Keratinocyte (primary cell): Measurements from ENCODE around the gene RORB. TPM values are rescaled to one million over a fixed set of nuclear protein-coding genes. Genes with fewer than 3 reads are reported as not detected.

ENCODE experiments used
- DNase-seq: peaks from one replicate; pipeline ENCODE4 v3.0.0-alpha.2; 2011; ENCODE audit warnings: low read depth, missing footprints, low spot score
- FAIRE-seq: peaks from 2 replicates; lab custom pipeline; 2011; peaks lifted over from hg19 to GRCh38; lab: Jason Lieb, UNC
- H2AFZ ChIP-seq: 2 replicates; pipeline ENCODE4 v1.6.0; 2012; ENCODE audit warnings: low read length, control low read depth, inconsistent platforms; ENCODE audit not compliant: control insufficient read depth
- H3K27ac ChIP-seq: 2 replicates; pipeline ENCODE4 v1.5.1; 2011; ENCODE audit warnings: low read length; ENCODE audit not compliant: control insufficient read depth, insufficient read depth
- H3K27me3 ChIP-seq: 3 replicates; pipeline ENCODE4 v1.6.0; 2011; ENCODE audit warnings: low read length; ENCODE audit not compliant: control insufficient read depth, insufficient read depth; ENCODE audit errors: extremely low read depth
- H3K36me3 ChIP-seq, 2 experiments: 2 replicates in 1 of 2; 3 replicates in 1 of 2; pipeline ENCODE4 v1.5.1; 2011; ENCODE audit warnings: low read length in 2 of 2, mild to moderate bottlenecking in 1 of 2; ENCODE audit not compliant: control insufficient read depth in 2 of 2, insufficient read depth in 2 of 2; ENCODE audit errors: extremely low read depth in 1 of 2
- H3K4me1 ChIP-seq: 3 replicates; pipeline ENCODE4 v1.5.1; 2011; ENCODE audit warnings: low read length; ENCODE audit not compliant: control insufficient read depth, insufficient read depth; ENCODE audit errors: extremely low read depth
- H3K4me2 ChIP-seq: 3 replicates; pipeline ENCODE4 v1.6.0; 2011; ENCODE audit warnings: low read depth, low read length; ENCODE audit not compliant: control insufficient read depth, insufficient read depth; ENCODE audit errors: extremely low read depth
- H3K4me3 ChIP-seq, 3 experiments: fragments of 200-600 bp in 1 of 3; sonication (generic) in 1 of 3; 2 replicates in 2 of 3; 3 replicates in 1 of 3; pipeline ENCODE4 v1.5.1; 2011 to 2016; ENCODE audit warnings: low read length in 3 of 3, mild to moderate bottlenecking in 3 of 3, control low read depth in 2 of 3, inconsistent platforms in 1 of 3, low read depth in 1 of 3, mixed read lengths in 1 of 3, mixed run types in 1 of 3, moderate library complexity in 1 of 3; ENCODE audit not compliant: control insufficient read depth in 2 of 3, insufficient read depth in 2 of 3; ENCODE audit errors: extremely low read depth in 1 of 3
- H3K79me2 ChIP-seq: 2 replicates; pipeline ENCODE4 v1.6.0; 2012; ENCODE audit warnings: low read length; ENCODE audit not compliant: control insufficient read depth, insufficient read depth
- H3K9ac ChIP-seq: 3 replicates; pipeline ENCODE4 v1.6.0; 2011; ENCODE audit warnings: low read length; ENCODE audit not compliant: control insufficient read depth, insufficient read depth; ENCODE audit errors: extremely low read depth
- H3K9me1 ChIP-seq: 3 replicates; pipeline ENCODE4 v1.6.0; 2011; ENCODE audit warnings: low read length; ENCODE audit not compliant: control insufficient read depth, insufficient read depth; ENCODE audit errors: extremely low read depth
- H3K9me3 ChIP-seq: 2 replicates; pipeline ENCODE4 v1.5.1; 2012; ENCODE audit warnings: low read depth, low read length; ENCODE audit not compliant: control insufficient read depth
- H4K20me1 ChIP-seq: 3 replicates; pipeline ENCODE4 v1.6.0; 2011; ENCODE audit warnings: low read length; ENCODE audit not compliant: control insufficient read depth, insufficient read depth; ENCODE audit errors: extremely low read depth
- EZH2 ChIP-seq: IDR thresholded peaks from one replicate; pipeline ENCODE4 v1.6.1; 2012; ENCODE audit warnings: inconsistent platforms, mild to moderate bottlenecking, low read length, moderate library complexity
- dilution Hi-C: fragments of 300-500 bp; cut with MboI; formaldehyde crosslinking; loops from one replicate; pipeline ENCODE4 v1.7.0; 2020; ENCODE audit warnings: low sequenced_read_pairs; ENCODE audit not compliant: extremely low pct_ligation_motif_present
- polyA plus RNA-seq, 5 experiments: library from polyadenylated mRNA; depleted of rRNA in 3 of 5; stranded (reverse) in 3 of 5; stranded (forward) in 1 of 5; unstranded in 1 of 5; fragments of >200 nt; gene quantifications; 1 replicate in 1 of 5; 2 replicates in 3 of 5; 3 replicates in 1 of 5; pipeline versions ENCODE4 v1.2.1 to v1.2.3, GENCODE V29; 2011 to 2012; ENCODE audit warnings: missing spikeins in 2 of 5, low read depth in 1 of 5, low replicate concordance in 1 of 5
- TF ChIP-seq, protein P1 (sequence below), 3 experiments: IDR thresholded peaks in 1 of 3; conservative IDR thresholded peaks in 1 of 3; optimal IDR thresholded peaks in 1 of 3; 2 replicates in 2 of 3; 3 replicates in 1 of 3; pipeline versions ENCODE3 to v1.5.1; 2011; ENCODE audit warnings: low read length in 3 of 3, mild to moderate bottlenecking in 3 of 3, moderate library complexity in 2 of 3, control low read depth in 1 of 3, inconsistent platforms in 1 of 3; ENCODE audit not compliant: insufficient read depth in 2 of 3; ENCODE audit errors: extremely low read depth in 1 of 3

RORB gene
- polyA plus RNA-seq, 1 donor (not counting 4 experiments of a cell fraction or from before 2014, with no cell fraction given): not detected

DNA sequence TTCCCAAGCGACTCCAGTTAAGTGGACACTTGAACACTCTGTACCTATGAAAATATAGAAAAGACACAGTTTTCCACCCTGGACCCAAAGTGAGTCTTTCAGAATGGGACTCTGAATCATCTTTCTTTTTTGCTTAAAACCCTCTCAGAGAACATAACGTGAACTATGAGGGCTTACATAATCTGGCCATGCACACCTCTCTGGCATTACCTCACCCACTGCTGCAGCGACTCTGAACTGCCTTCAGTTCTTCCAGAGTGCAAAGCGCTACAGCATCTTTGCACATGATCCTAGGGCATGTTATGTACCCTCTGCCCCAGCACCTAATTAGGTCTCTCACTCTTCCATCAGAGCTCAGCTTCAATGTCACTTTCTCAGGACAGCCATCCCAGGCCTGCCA is 186.2 kb downstream of the RORB start:
- H3K4me1 ChIP-seq: no peaks in the 10 kb centered on the region
- TF ChIP-seq, protein P1, sequence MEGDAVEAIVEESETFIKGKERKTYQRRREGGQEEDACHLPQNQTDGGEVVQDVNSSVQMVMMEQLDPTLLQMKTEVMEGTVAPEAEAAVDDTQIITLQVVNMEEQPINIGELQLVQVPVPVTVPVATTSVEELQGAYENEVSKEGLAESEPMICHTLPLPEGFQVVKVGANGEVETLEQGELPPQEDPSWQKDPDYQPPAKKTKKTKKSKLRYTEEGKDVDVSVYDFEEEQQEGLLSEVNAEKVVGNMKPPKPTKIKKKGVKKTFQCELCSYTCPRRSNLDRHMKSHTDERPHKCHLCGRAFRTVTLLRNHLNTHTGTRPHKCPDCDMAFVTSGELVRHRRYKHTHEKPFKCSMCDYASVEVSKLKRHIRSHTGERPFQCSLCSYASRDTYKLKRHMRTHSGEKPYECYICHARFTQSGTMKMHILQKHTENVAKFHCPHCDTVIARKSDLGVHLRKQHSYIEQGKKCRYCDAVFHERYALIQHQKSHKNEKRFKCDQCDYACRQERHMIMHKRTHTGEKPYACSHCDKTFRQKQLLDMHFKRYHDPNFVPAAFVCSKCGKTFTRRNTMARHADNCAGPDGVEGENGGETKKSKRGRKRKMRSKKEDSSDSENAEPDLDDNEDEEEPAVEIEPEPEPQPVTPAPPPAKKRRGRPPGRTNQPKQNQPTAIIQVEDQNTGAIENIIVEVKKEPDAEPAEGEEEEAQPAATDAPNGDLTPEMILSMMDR (optimal IDR thresholded peaks at IDR 0.05 in 1 of 3, IDR thresholded peaks at IDR 0.05 in 1 of 3, conservative IDR thresholded peaks at IDR 0.05 in 1 of 3; ENCODE audit: extremely low read depth in 1 of 3, insufficient read depth in 2 of 3, low read length in 3 of 3): no peak
- TF ChIP-seq EZH2: no peak
- DNase-seq (no peak), FAIRE-seq (no peak)
- H3K27me3 ChIP-seq: no peaks in the 10 kb centered on the region
- no peaks in the 10 kb centered on the region for H4K20me1 ChIP-seq
- no peak overlapping the region for H2AFZ ChIP-seq
- H3K4me2 ChIP-seq: no peak overlapping the region
- H3K36me3 ChIP-seq: no peaks in the 10 kb centered on the region
- no peak overlapping the region for H3K4me3 ChIP-seq
- H3K9ac ChIP-seq: no peak overlapping the region
- no peak overlapping the region for H3K27ac ChIP-seq
- no peaks in the 10 kb centered on the region for H3K9me3 ChIP-seq
- H3K9me1 ChIP-seq: no peaks in the 10 kb centered on the region
- no peaks in the 10 kb centered on the region for H3K79me2 ChIP-seq
- dilution Hi-C loops: no loop called here

DNA sequence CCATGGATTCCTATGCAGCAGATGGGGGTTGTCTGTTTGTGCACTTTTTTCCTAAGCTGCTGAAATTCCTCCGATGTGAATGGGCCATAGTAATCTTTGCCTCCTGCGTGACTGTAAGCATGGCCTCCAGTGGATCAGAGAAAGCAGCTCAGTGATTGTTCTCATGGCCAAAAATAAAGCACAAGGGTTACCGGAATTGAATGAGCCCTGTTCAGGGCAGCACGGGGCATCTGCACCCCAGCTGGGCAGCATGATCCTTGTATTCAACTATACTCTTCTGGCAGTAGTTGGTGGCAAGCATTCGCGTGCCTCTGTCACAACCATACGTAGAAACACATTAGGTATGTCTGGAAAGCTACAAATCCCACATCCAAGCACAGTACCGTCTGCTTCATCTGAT is 193.9 kb downstream of the RORB start:
- no peaks in the 10 kb centered on the region for H3K27me3 ChIP-seq
- H3K9me1 ChIP-seq: no peaks in the 10 kb centered on the region
- H3K9me3 ChIP-seq: no peaks in the 10 kb centered on the region
- H3K36me3 ChIP-seq: no peaks in the 10 kb centered on the region
- no peak overlapping the region for H2AFZ ChIP-seq
- H3K79me2 ChIP-seq: no peaks in the 10 kb centered on the region
- no peaks in the 10 kb centered on the region for H4K20me1 ChIP-seq
- dilution Hi-C loops: no loop called here
- no peak overlapping the region for H3K4me2 ChIP-seq
- TF ChIP-seq EZH2: no peak
- TF ChIP-seq, protein P1 (optimal IDR thresholded peaks at IDR 0.05 in 1 of 3, IDR thresholded peaks at IDR 0.05 in 1 of 3, conservative IDR thresholded peaks at IDR 0.05 in 1 of 3; ENCODE audit: extremely low read depth in 1 of 3, insufficient read depth in 2 of 3, low read length in 3 of 3): no peak
- no peak for DNase-seq
- H3K27ac ChIP-seq: no peak overlapping the region
- H3K4me1 ChIP-seq: no peaks in the 10 kb centered on the region
- no peak for FAIRE-seq
- no peak overlapping the region for H3K4me3 ChIP-seq
- H3K9ac ChIP-seq: no peak overlapping the region
